ENCODE measurements around the gene PATZ1. TPM values are rescaled to one million over a fixed set of nuclear protein-coding genes. Genes with fewer than 3 reads are reported as not detected.

PATZ1 gene
- total and polyA plus RNA-seq, 9 of the 15 experiments (the other 6 are each of a cell fraction or from before 2014, with no cell fraction given), result 0.63 to 7.8 (median 4.2) TPM

DNA sequence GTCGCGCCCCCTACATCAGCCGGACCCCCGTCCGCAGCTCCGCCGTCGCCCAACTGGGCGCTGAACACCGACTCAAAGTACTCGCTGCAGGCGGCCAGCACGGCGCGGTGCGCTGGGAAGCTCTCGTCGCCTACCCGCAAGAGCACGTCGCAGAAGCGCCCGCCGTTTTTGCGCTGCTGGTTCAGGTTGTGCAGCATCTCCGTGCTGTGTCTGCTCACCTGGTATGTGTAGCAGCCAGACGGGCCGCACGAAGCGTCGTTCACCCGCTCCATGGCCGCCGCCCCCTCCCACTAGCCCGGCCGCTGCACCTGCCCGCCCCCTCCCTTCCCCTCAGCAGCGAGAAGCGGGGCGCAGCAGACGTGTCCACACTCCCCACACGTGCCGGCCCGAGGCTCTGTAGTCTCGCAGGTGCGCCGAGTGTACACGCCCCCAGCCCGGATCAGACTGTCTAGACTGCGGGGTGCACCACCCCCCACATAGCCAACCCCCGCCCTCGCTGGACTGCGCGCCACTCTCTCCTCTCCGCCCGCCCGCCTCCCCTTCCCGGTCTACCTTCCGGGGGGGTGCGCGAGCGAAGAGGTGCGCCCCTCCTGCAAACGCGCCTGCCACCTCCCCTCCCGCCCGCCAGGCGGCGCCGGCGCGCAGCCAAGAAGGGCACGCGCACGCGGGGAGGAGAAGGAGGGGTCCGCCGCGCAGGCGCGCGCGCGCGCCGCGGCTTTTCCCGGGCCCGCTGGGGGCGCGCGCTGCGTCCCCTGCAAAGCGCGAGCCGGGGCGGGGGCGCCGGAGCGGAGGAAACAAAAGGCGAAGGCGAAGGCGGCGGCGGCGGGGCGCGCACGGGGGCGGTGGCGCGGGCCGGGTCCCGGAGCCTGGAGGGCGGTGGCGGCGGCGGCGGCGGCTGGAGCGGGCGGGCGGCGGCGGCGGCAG, 553 bp downstream of the PATZ1 start (continued):
- TF ChIP-seq, protein P1, sequence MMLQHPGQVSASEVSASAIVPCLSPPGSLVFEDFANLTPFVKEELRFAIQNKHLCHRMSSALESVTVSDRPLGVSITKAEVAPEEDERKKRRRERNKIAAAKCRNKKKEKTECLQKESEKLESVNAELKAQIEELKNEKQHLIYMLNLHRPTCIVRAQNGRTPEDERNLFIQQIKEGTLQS (IDR thresholded peaks at IDR 0.05), result no peak
- TF ChIP-seq, protein P1 (CRISPR knock-in tag; conservative IDR thresholded peaks at IDR 0.05), result no peak
- TF ChIP-seq SMARCA4 (IDR thresholded peaks at IDR 0.05) (no peak), TAL1 (IDR thresholded peaks at IDR 0.05) (no peak), POLR2G (IDR thresholded peaks at IDR 0.05; ENCODE audit: low read depth, low read length) (peak; percentile 81), MED1 (CRISPR knock-in tag; IDR thresholded peaks at IDR 0.05; ENCODE audit: borderline replicate concordance) (no peak), ZC3H4 (CRISPR knock-in tag; IDR thresholded peaks at IDR 0.05; ENCODE audit: borderline replicate concordance) (no peak), ATF1 (CRISPR knock-in tag; IDR thresholded peaks at IDR 0.05) (no peak), ATF1 (tag; IDR thresholded peaks at IDR 0.05) (0 out of 2 replicates have a peak, but pooled peaks have one; percentile 18), CCNT2 (IDR thresholded peaks at IDR 0.05; ENCODE audit: borderline replicate concordance, extremely low read depth, insufficient read length, low read depth, low read length) (peak; percentile 38), ZBTB17 (CRISPR knock-in tag; IDR thresholded peaks at IDR 0.05) (0 out of 2 replicates have a peak, but pooled peaks have one; percentile 17), MTA2 (IDR thresholded peaks at IDR 0.05; ENCODE audit: low read depth) (no peak), FOXA1 (IDR thresholded peaks at IDR 0.05; ENCODE audit: borderline replicate concordance) (no peak), ZNF311 (CRISPR knock-in tag; IDR thresholded peaks at IDR 0.05) (no peak), FIP1L1 (IDR thresholded peaks at IDR 0.05; ENCODE audit: low read depth, low read length, poor library complexity, severe bottlenecking) (no peak)
- TF ChIP-seq, protein P2, sequence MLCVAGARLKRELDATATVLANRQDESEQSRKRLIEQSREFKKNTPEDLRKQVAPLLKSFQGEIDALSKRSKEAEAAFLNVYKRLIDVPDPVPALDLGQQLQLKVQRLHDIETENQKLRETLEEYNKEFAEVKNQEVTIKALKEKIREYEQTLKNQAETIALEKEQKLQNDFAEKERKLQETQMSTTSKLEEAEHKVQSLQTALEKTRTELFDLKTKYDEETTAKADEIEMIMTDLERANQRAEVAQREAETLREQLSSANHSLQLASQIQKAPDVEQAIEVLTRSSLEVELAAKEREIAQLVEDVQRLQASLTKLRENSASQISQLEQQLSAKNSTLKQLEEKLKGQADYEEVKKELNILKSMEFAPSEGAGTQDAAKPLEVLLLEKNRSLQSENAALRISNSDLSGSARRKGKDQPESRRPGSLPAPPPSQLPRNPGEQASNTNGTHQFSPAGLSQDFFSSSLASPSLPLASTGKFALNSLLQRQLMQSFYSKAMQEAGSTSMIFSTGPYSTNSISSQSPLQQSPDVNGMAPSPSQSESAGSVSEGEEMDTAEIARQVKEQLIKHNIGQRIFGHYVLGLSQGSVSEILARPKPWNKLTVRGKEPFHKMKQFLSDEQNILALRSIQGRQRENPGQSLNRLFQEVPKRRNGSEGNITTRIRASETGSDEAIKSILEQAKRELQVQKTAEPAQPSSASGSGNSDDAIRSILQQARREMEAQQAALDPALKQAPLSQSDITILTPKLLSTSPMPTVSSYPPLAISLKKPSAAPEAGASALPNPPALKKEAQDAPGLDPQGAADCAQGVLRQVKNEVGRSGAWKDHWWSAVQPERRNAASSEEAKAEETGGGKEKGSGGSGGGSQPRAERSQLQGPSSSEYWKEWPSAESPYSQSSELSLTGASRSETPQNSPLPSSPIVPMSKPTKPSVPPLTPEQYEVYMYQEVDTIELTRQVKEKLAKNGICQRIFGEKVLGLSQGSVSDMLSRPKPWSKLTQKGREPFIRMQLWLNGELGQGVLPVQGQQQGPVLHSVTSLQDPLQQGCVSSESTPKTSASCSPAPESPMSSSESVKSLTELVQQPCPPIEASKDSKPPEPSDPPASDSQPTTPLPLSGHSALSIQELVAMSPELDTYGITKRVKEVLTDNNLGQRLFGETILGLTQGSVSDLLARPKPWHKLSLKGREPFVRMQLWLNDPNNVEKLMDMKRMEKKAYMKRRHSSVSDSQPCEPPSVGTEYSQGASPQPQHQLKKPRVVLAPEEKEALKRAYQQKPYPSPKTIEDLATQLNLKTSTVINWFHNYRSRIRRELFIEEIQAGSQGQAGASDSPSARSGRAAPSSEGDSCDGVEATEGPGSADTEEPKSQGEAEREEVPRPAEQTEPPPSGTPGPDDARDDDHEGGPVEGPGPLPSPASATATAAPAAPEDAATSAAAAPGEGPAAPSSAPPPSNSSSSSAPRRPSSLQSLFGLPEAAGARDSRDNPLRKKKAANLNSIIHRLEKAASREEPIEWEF (CRISPR knock-in tag; IDR thresholded peaks at IDR 0.05), result no peak
- TF ChIP-seq, protein P3, sequence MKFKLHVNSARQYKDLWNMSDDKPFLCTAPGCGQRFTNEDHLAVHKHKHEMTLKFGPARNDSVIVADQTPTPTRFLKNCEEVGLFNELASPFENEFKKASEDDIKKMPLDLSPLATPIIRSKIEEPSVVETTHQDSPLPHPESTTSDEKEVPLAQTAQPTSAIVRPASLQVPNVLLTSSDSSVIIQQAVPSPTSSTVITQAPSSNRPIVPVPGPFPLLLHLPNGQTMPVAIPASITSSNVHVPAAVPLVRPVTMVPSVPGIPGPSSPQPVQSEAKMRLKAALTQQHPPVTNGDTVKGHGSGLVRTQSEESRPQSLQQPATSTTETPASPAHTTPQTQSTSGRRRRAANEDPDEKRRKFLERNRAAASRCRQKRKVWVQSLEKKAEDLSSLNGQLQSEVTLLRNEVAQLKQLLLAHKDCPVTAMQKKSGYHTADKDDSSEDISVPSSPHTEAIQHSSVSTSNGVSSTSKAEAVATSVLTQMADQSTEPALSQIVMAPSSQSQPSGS (CRISPR knock-in tag; IDR thresholded peaks at IDR 0.05), result no peak
- TF ChIP-seq, protein P4, sequence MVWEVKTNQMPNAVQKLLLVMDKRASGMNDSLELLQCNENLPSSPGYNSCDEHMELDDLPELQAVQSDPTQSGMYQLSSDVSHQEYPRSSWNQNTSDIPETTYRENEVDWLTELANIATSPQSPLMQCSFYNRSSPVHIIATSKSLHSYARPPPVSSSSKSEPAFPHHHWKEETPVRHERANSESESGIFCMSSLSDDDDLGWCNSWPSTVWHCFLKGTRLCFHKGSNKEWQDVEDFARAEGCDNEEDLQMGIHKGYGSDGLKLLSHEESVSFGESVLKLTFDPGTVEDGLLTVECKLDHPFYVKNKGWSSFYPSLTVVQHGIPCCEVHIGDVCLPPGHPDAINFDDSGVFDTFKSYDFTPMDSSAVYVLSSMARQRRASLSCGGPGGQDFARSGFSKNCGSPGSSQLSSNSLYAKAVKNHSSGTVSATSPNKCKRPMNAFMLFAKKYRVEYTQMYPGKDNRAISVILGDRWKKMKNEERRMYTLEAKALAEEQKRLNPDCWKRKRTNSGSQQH (CRISPR knock-in tag; IDR thresholded peaks at IDR 0.05), result no peak

Data from K562 (cell line).